Mucosa of descending colon (tissue), 3 donors: Measurements from ENCODE around the gene PEPD. TPM values are rescaled to one million over a fixed set of nuclear protein-coding genes. Genes with fewer than 3 reads are reported as not detected.

Experiments
- ATAC-seq: fragments of 200-7000 bp; cut with Tn5 transposase; one replicate; pipeline ENCODE4 v1.9.1; 2020; ENCODE audit warnings: mild to moderate bottlenecking, moderate library complexity
- DNase-seq, 3 donors: peaks; one replicate each; pipeline ENCODE4 v3.0.0-alpha.2; 2020
- H3K36me3 ChIP-seq: fragments of 200-600 bp; one replicate; pipeline ENCODE4 v1.8.0; 2021; ENCODE audit warnings: low read depth, mild to moderate bottlenecking
- H3K4me1 ChIP-seq: fragments of 200-600 bp; one replicate; pipeline ENCODE4 v1.8.0; 2021; ENCODE audit warnings: low read depth, mild to moderate bottlenecking
- H3K4me3 ChIP-seq: fragments of 200-600 bp; one replicate; pipeline ENCODE4 v1.8.0; 2021; ENCODE audit warnings: mild to moderate bottlenecking
- H3K9me3 ChIP-seq: fragments of 200-600 bp; one replicate; pipeline ENCODE4 v1.8.0; 2021; ENCODE audit warnings: mild to moderate bottlenecking
- intact Hi-C, 2 donors: fragments of 100-400 bp; cut with DNase I in 1 of 2; cut with micrococcal nuclease in 1 of 2; formaldehyde crosslinking; loops; one replicate each; pipeline versions ENCODE4 v1.11.0 to v1.11.1; 2022; cut with DNase I, micrococcal nuclease
- total RNA-seq, 3 donors: library from RNA; stranded (reverse); fragmentation: NEBNext Ultra II Directional in 2 of 3; extraction: Animal tissue kit (Norgen Biotek cat#: 25700) in 2 of 3; gene quantifications; one replicate each; pipeline versions ENCODE4 v1.2.1 to v1.2.4, GENCODE V29; 2021 to 2023
- TF ChIP-seq, protein P1 (sequence below): fragments of 200-600 bp; IDR thresholded peaks from one replicate; pipeline ENCODE4 v1.8.0; 2022; ENCODE audit warnings: antibody characterized with exemption, mild to moderate bottlenecking
- donor health status: DM: no; HTN: no; CAD: no; lungs with moderate emphysema.
- donor health status: DM: no; HTN: no; CAD: no.
- donor health status: DM: no; HTN: yes; CAD: no.

The PEPD gene
- total RNA-seq, 3 donors from 2014 or later, result 40.4 to 91.5 (median 79.1) TPM

GRCh38 chr19:33511346-33511745 lies 10.2 kb downstream of the PEPD start:
- TF ChIP-seq, protein P1, sequence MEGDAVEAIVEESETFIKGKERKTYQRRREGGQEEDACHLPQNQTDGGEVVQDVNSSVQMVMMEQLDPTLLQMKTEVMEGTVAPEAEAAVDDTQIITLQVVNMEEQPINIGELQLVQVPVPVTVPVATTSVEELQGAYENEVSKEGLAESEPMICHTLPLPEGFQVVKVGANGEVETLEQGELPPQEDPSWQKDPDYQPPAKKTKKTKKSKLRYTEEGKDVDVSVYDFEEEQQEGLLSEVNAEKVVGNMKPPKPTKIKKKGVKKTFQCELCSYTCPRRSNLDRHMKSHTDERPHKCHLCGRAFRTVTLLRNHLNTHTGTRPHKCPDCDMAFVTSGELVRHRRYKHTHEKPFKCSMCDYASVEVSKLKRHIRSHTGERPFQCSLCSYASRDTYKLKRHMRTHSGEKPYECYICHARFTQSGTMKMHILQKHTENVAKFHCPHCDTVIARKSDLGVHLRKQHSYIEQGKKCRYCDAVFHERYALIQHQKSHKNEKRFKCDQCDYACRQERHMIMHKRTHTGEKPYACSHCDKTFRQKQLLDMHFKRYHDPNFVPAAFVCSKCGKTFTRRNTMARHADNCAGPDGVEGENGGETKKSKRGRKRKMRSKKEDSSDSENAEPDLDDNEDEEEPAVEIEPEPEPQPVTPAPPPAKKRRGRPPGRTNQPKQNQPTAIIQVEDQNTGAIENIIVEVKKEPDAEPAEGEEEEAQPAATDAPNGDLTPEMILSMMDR, result no peak

DNA sequence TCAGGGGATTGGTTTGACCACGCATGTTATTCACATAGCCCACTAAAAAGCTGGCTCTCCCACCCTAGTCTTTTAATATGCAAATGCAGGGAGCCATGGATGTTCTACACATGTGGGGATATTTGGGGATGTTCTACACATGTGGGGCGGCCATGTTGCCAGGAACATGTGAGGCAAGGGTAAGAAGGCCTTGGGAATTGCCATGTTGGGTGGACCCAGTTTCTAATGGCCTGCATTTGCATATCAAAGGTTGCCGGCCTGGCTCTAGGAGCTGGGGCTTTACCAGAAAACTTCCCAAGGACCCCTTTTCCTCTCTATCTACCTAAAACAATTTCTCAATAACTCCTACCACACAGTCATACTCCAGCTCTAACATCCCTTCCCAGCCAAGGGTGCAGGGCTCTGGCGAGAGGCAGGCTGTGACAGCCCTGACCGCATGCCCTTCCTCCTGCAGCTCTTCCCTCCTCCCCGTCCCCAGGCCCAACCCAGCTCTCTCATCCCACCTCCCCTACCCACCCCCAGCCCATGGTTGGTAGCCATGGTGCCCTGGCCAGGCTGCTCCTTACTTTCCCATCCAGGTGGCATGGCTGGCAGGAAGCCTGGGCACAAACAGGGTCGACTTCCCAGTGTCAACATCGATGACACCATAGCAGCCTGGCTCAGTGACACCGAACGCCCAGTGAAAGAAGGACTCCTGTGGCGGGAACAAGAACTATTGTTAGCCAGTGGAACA lies 11.0 kb downstream of the PEPD start:
- intact Hi-C loops, result no loop called here
- Histone ChIP-seq H3K9me3 (no peaks in the 10 kb centered on the region), H3K4me1 (no peaks in the 10 kb centered on the region), H3K4me3 (no peak overlapping the region), H3K36me3 (no peaks in the 10 kb centered on the region)
- DNase-seq, result no peak
- TF ChIP-seq, protein P1, result no peak
- ATAC-seq, result no peak

More at GRCh38 chr19:33511346-33511745, 10.2 kb downstream of the PEPD start:
- intact Hi-C loops, result no loop called here
- no peaks in the 10 kb centered on the region for H3K36me3 ChIP-seq
- ATAC-seq, result no peak
- no peaks in the 10 kb centered on the region for H3K9me3 ChIP-seq
- H3K4me1 ChIP-seq, result no peaks in the 10 kb centered on the region
- no peak overlapping the region for H3K4me3 ChIP-seq
- no peak for DNase-seq

- no peaks in the 10 kb centered on the region for H3K4me1 ChIP-seq
- DNase-seq, result no peak
- H3K4me3 ChIP-seq, result no peak overlapping the region
- no peaks in the 10 kb centered on the region for H3K9me3 ChIP-seq
- no peak for ATAC-seq
- intact Hi-C loops, result no loop called here
- no peaks in the 10 kb centered on the region for H3K36me3 ChIP-seq
- TF ChIP-seq, protein P1, result no peak
These were observed 11.8 kb downstream of the PEPD start for GRCh38 chr19:33509774-33510173.

- Histone ChIP-seq H3K36me3 (no peaks in the 10 kb centered on the region), H3K4me3 (no peak overlapping the region), H3K9me3 (no peaks in the 10 kb centered on the region), H3K4me1 (no peaks in the 10 kb centered on the region)
- TF ChIP-seq, protein P1, result no peak
- intact Hi-C loops, result no loop called here
- no peak for DNase-seq
- peak; percentile 74 for ATAC-seq
These were observed 12.5 kb downstream of the PEPD start for GRCh38 chr19:33508941-33509614.

- DNase-seq (no peak), ATAC-seq (no peak)
- no peak overlapping the region for H3K4me3 ChIP-seq
- TF ChIP-seq, protein P1, result no peak
- no peaks in the 10 kb centered on the region for H3K4me1 ChIP-seq
- no peaks in the 10 kb centered on the region for H3K9me3 ChIP-seq
- H3K36me3 ChIP-seq, result no peaks in the 10 kb centered on the region
- intact Hi-C loops, result no loop called here
These were observed 13.2 kb downstream of the PEPD start for GRCh38 chr19:33508431-33508830.
